ENCODE data around the gene EPS8L2. TPM values are rescaled to one million over a fixed set of nuclear protein-coding genes. Genes with fewer than 3 reads are reported as not detected.

EPS8L2 gene
- total and polyA plus RNA-seq, 10 of the 15 experiments (the other 5 are each of a cell fraction or from before 2014, with no cell fraction given) = 0.76 to 20.0 (median 9.7) TPM

GRCh38 chr11:727859-728748, 22.1 kb downstream of the EPS8L2 start:
- Histone ChIP-seq H3K27me3 (replicated peaks in 1 of 2; ENCODE audit: control insufficient read depth in 2 of 2, insufficient read depth in 2 of 2, low read length in 1 of 2) (no peaks in the 10 kb centered on the region), H3K4me2 (ENCODE audit: control insufficient read depth, insufficient read depth) (no peak overlapping the region), H3K79me2 (ENCODE audit: control insufficient read depth, insufficient read depth, low read length) (no peaks in the 10 kb centered on the region), H2AFZ (ENCODE audit: control insufficient read depth, low read depth, low read length) (no peak overlapping the region), H3K9ac (ENCODE audit: control insufficient read depth, insufficient read depth, low read length) (no peak overlapping the region), H3K4me3 (no peak overlapping the region), H3K4me1 (ENCODE audit: control insufficient read depth, insufficient read depth, low read length) (peaks cover 6% of the 10 kb centered on the region), H3K36me3 (ENCODE audit: control insufficient read depth in 2 of 2, insufficient read depth in 2 of 2, low read length in 1 of 2) (no peaks in the 10 kb centered on the region), H3K9me3 (replicated peaks; ENCODE audit: control insufficient read depth, insufficient read depth, low read length) (no peaks in the 10 kb centered on the region), H3K27ac (ENCODE audit: control insufficient read depth, insufficient read depth) (no peak overlapping the region), H4K20me1 (ENCODE audit: control insufficient read depth, insufficient read depth) (no peaks in the 10 kb centered on the region; the same call in 1 of the 2 replicates)
- intact Hi-C loops (cut with micrococcal nuclease; ENCODE audit: unreplicated experiment) (loop anchor here (1.0 kb wide), 1 partner anchor 37 kb away; no protein-coding TSS in a partner anchor), in situ Hi-C loops (cut with MboI) (loop anchor here (10.0 kb wide), 1 partner anchor 63 kb away; no protein-coding TSS in a partner anchor)
- CTCF ChIA-PET = interaction anchor here (0.6 to 8.6 kb wide), 7 partner anchors 13 to 173 kb away, joined by 3 to 127 read pairs (median 3); partner anchors contain the start of genes DEAF1 and TMEM80
- ATAC-seq (peak; percentile 89), FAIRE-seq (peak; percentile 74), DNase-seq (ENCODE audit: low read depth, low spot score) (no peak)
- POLR2A ChIA-PET = no interaction called here
- no TSS peak for BruUV-seq (replicated peaks)
- 20% methylated on average over 30 of the region's 31 CpGs for WGBS (ENCODE audit: insufficient coverage, insufficient replicate concordance, low lambda C conversion rate, missing lambda C conversion rate)
- RAD21 ChIA-PET (ENCODE audit: unreplicated experiment) = interaction anchor here (1.0 to 2.6 kb wide), 2 partner anchors 68 to 172 kb away, joined by 4 to 14 read pairs; no protein-coding TSS in a partner anchor
- SMC1A ChIA-PET (ENCODE audit: uncharacterized antibody, unreplicated experiment) = interaction anchor here (2.0 to 2.7 kb wide), 2 partner anchors 31 to 173 kb away, joined by 6 to 8 read pairs; no protein-coding TSS in a partner anchor
- TF ChIP-seq RBBP5 (conservative IDR thresholded peaks at IDR 0.05) (no peak), POU2F2 (IDR thresholded peaks at IDR 0.05; ENCODE audit: borderline replicate concordance, low read depth, low read length) (peak; percentile 16; the same call in 1 of the 3 replicates), RAD21 (IDR thresholded peaks at IDR 0.05; ENCODE audit: insufficient read depth, low read depth, low read length) (peak; percentile 70), TCF3 (IDR thresholded peaks at IDR 0.05; ENCODE audit: borderline replicate concordance, insufficient read depth, low read depth, low read length) (0 out of 2 replicates have a peak, but pooled peaks have one; percentile 37), ZNF207 (IDR thresholded peaks at IDR 0.05; ENCODE audit: borderline replicate concordance) (no peak), ZBTB33 (IDR thresholded peaks at IDR 0.05) (no peak), RUNX3 (IDR thresholded peaks at IDR 0.05; ENCODE audit: low read length) (peak; percentile 45; the same call in 1 of the 2 replicates), IKZF1 (conservative IDR thresholded peaks at IDR 0.05) (peak; percentile 41; the same call in 1 of the 2 replicates), HDGF (IDR thresholded peaks at IDR 0.05) (peak; percentile 46; the same call in 1 of the 2 replicates), ZNF592 (IDR thresholded peaks at IDR 0.05) (peak; percentile 85), RELA (IDR thresholded peaks at IDR 0.05; ENCODE audit: borderline replicate concordance, partially characterized antibody) (peak; percentile 16), CTCF (IDR thresholded peaks at IDR 0.05 in 2 of 3, conservative IDR thresholded peaks at IDR 0.05 in 1 of 3; ENCODE audit: control insufficient read depth in 2 of 3, extremely low read depth in 1 of 3, insufficient read depth in 1 of 3, low read depth in 3 of 3, low read length in 3 of 3) (peak; percentile 93 to 100 (median 100); a peak in 5 of 6 replicates), YY1 (IDR thresholded peaks at IDR 0.05; ENCODE audit: low read depth, low read length) (peak; percentile 70; the same call in 1 of the 2 replicates), NFYB (IDR thresholded peaks at IDR 0.05; ENCODE audit: insufficient read depth, low read depth, low read length) (no peak)

Data from GM12878 (cell line).